Tibial nerve (tissue), 4 donors: Measurements from ENCODE around the gene UQCRFS1.
A peak's percentile ranks its signal among the peaks of the same experiment; 100 is the strongest.

Experiments
- EP300 ChIP-seq, 2 donors: sonication (generic); formaldehyde crosslinking; IDR thresholded peaks; one replicate each; pipeline ENCODE4 v1.6.1; 2017; ENCODE audit warnings: antibody characterized with exemption in 2 of 2, mild to moderate bottlenecking in 1 of 2
- POLR2A ChIP-seq, 2 donors: fragments of 450-650 bp; IDR thresholded peaks; one replicate each; pipeline ENCODE4 v1.6.1; 2017; ENCODE audit warnings: antibody characterized with exemption in 2 of 2, mild to moderate bottlenecking in 2 of 2, moderate library complexity in 2 of 2
- TF ChIP-seq, protein P1 (sequence below), 5 experiments: fragments of 200-600 bp in 3 of 5; fragments of 450-650 bp in 2 of 5; sonication (generic) in 3 of 5; IDR thresholded peaks; one replicate each; pipeline ENCODE4 v1.5.1; 2016 to 2019; ENCODE audit warnings: antibody characterized with exemption in 5 of 5, mild to moderate bottlenecking in 3 of 5, moderate library complexity in 2 of 5

GRCh38 chr19:29260477-29261317 lies 47.7 kb upstream of the UQCRFS1 start:
- TF ChIP-seq, protein P1, sequence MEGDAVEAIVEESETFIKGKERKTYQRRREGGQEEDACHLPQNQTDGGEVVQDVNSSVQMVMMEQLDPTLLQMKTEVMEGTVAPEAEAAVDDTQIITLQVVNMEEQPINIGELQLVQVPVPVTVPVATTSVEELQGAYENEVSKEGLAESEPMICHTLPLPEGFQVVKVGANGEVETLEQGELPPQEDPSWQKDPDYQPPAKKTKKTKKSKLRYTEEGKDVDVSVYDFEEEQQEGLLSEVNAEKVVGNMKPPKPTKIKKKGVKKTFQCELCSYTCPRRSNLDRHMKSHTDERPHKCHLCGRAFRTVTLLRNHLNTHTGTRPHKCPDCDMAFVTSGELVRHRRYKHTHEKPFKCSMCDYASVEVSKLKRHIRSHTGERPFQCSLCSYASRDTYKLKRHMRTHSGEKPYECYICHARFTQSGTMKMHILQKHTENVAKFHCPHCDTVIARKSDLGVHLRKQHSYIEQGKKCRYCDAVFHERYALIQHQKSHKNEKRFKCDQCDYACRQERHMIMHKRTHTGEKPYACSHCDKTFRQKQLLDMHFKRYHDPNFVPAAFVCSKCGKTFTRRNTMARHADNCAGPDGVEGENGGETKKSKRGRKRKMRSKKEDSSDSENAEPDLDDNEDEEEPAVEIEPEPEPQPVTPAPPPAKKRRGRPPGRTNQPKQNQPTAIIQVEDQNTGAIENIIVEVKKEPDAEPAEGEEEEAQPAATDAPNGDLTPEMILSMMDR (IDR thresholded peaks at IDR 0.05), result peak in 1 of 5 experiments; percentile 7
- TF ChIP-seq EP300 (IDR thresholded peaks at IDR 0.05) (no peak), POLR2A (IDR thresholded peaks at IDR 0.05) (no peak)
